ENCODE measurements around the gene OR2T2.
"Not testable (repeated sequence)": the region's sequence is repeated elsewhere in the genome, so short reads cannot be mapped to it uniquely, and the experiment has no call there.

DNA sequence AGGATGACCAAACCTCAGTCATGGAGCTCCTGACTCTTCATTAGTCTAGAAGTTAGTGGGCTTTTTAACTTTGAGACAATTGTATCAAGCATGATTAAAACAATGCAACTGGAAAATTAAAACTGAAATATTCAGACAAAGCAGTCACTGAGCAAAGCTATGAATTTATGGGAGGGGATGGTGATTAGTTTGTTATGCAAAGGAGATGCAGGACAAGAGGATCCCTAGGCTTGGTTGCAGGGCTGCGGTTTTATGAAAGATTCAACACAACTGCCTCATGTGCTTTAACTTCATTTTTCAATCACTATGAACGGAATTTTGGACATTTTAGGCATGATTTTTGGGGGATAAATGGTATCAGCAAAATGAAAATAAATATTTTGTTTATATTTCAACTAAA, 26.7 kb downstream of the OR2T2 start:
- not testable (repeated sequence) for TF ChIP-seq POLR2AphosphoS5 (IDR thresholded peaks at IDR 0.05); EP300 (IDR thresholded peaks at IDR 0.05); POLR2A (IDR thresholded peaks at IDR 0.05; ENCODE audit: low read depth)
- TF ChIP-seq, protein P1, sequence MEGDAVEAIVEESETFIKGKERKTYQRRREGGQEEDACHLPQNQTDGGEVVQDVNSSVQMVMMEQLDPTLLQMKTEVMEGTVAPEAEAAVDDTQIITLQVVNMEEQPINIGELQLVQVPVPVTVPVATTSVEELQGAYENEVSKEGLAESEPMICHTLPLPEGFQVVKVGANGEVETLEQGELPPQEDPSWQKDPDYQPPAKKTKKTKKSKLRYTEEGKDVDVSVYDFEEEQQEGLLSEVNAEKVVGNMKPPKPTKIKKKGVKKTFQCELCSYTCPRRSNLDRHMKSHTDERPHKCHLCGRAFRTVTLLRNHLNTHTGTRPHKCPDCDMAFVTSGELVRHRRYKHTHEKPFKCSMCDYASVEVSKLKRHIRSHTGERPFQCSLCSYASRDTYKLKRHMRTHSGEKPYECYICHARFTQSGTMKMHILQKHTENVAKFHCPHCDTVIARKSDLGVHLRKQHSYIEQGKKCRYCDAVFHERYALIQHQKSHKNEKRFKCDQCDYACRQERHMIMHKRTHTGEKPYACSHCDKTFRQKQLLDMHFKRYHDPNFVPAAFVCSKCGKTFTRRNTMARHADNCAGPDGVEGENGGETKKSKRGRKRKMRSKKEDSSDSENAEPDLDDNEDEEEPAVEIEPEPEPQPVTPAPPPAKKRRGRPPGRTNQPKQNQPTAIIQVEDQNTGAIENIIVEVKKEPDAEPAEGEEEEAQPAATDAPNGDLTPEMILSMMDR (IDR thresholded peaks at IDR 0.05), result not testable (repeated sequence)
